IPS-18c (cell line): ENCODE results near the gene MYCN.
"Not testable (repeated sequence)": the region's sequence is repeated elsewhere in the genome, so short reads cannot be mapped to it uniquely, and the experiment has no call there.

ENCODE experiments used
- H3K4me3 ChIP-seq: 2 replicates; pipeline ENCODE4 v1.7.0; 2013; ENCODE audit warnings: low read depth, mild to moderate bottlenecking, low read length, moderate library complexity; ENCODE audit not compliant: insufficient read depth
- H3K9me3 ChIP-seq: one replicate; pipeline ENCODE4 v1.6.1; 2013; ENCODE audit warnings: mild to moderate bottlenecking, low read length, moderate library complexity; ENCODE audit not compliant: control insufficient read depth, insufficient read depth

The MYCN gene

GRCh38 chr2:15949126-15949525, 8.8 kb downstream of the MYCN start:
- Histone ChIP-seq H3K4me3 (no peak overlapping the region), H3K9me3 (no peaks in the 10 kb centered on the region)

- Histone ChIP-seq H3K9me3 (no peaks in the 10 kb centered on the region), H3K4me3 (no peak overlapping the region)
Observed at GRCh38 chr2:15949551-15949950, 9.2 kb downstream of the MYCN start.

GRCh38 chr2:15950088-15950952, 10.0 kb downstream of the MYCN start:
- Histone ChIP-seq H3K9me3 (no peaks in the 10 kb centered on the region), H3K4me3 (no peak overlapping the region)

- not testable (repeated sequence) for H3K9me3 ChIP-seq, H3K4me3 ChIP-seq
Observed at GRCh38 chr2:15951936-15952335, 11.6 kb downstream of the MYCN start.

- no peaks in the 10 kb centered on the region for H3K9me3 ChIP-seq
- no peak overlapping the region for H3K4me3 ChIP-seq
Observed at GRCh38 chr2:15952451-15953146, 12.2 kb downstream of the MYCN start.

- H3K9me3 ChIP-seq, result no peaks in the 10 kb centered on the region
- no peak overlapping the region for H3K4me3 ChIP-seq
Observed at GRCh38 chr2:15953147-15953630, 12.8 kb downstream of the MYCN start.

GRCh38 chr2:15953891-15954680, 13.7 kb downstream of the MYCN start:
- no peaks in the 10 kb centered on the region for H3K9me3 ChIP-seq

GRCh38 chr2:15954761-15955160, 14.4 kb downstream of the MYCN start:
- Histone ChIP-seq H3K4me3 (no peak overlapping the region), H3K9me3 (no peaks in the 10 kb centered on the region)

More at GRCh38 chr2:15953891-15954680, 13.7 kb downstream of the MYCN start:
- no peak overlapping the region for H3K4me3 ChIP-seq

- no peaks in the 10 kb centered on the region for H3K9me3 ChIP-seq
- no peak overlapping the region for H3K4me3 ChIP-seq
Observed at GRCh38 chr2:15955232-15955988, 15.1 kb downstream of the MYCN start.

GRCh38 chr2:15956230-15956629, 15.9 kb downstream of the MYCN start:
- H3K9me3 ChIP-seq, result no peaks in the 10 kb centered on the region
- no peak overlapping the region for H3K4me3 ChIP-seq

GRCh38 chr2:15956751-15957736, 16.7 kb downstream of the MYCN start:
- no peak overlapping the region for H3K4me3 ChIP-seq
- no peaks in the 10 kb centered on the region for H3K9me3 ChIP-seq

- Histone ChIP-seq H3K4me3 (no peak overlapping the region), H3K9me3 (no peaks in the 10 kb centered on the region)
Observed at GRCh38 chr2:15957881-15958713, 17.7 kb downstream of the MYCN start.

GRCh38 chr2:15959331-15960153, 19.2 kb downstream of the MYCN start:
- H3K9me3 ChIP-seq, result no peaks in the 10 kb centered on the region
- no peak overlapping the region for H3K4me3 ChIP-seq

GRCh38 chr2:15960154-15960520, 19.8 kb downstream of the MYCN start:
- H3K4me3 ChIP-seq, H3K9me3 ChIP-seq: not testable (repeated sequence)
